GM12864 (cell line): ENCODE results near the gene HIP1R.

Experiments used
- DNase-seq: peaks from one replicate; pipeline ENCODE4 v3.0.0-alpha.2; 2011; ENCODE audit warnings: low read depth
- H3K4me3 ChIP-seq: 2 replicates; pipeline ENCODE4 v1.5.1; 2011; ENCODE audit warnings: mild to moderate bottlenecking, low read depth, low read length, control low read depth
- CTCF ChIP-seq: IDR thresholded peaks from 2 replicates; pipeline ENCODE4 v1.5.1; 2011; ENCODE audit warnings: low read depth, mild to moderate bottlenecking, moderate library complexity, low read length, control low read depth, inconsistent platforms; ENCODE audit errors: missing control alignments

HIP1R gene

GRCh38 chr12:122882908-122883558, 47.8 kb downstream of the HIP1R start:
- no peak overlapping the region for H3K4me3 ChIP-seq
- no peak for TF ChIP-seq CTCF
- no peak for DNase-seq

GRCh38 chr12:122884091-122884826, 49.0 kb downstream of the HIP1R start:
- TF ChIP-seq CTCF, result no peak
- no peak for DNase-seq
- no peak overlapping the region for H3K4me3 ChIP-seq

GRCh38 chr12:122884860-122885259, 49.6 kb downstream of the HIP1R start:
- DNase-seq, result no peak
- TF ChIP-seq CTCF, result no peak
- H3K4me3 ChIP-seq, result no peak overlapping the region

DNA sequence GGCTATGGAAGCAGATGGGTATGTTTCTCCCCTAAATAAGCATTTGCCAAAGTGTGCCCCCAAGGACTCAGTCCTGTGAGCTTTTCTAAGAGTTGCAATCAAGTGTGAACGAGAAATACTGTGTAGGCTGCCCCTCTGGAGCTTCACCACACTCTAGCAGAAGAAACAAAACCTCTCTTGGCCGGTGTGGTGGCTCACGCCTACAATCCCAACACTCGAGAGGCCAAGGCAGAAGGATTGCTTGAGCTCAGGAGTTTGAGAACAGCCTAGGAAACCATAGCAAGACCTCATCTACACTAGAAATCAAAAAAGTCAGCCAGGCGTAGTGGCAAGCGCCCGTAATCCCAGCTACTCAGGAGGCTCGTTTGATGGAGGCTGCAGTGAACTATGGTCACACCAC, 50.9 kb downstream of the HIP1R start:
- DNase-seq, result no peak
- TF ChIP-seq CTCF, result no peak
- H3K4me3 ChIP-seq, result no peak overlapping the region

GRCh38 chr12:122886851-122887818, 51.9 kb downstream of the HIP1R start:
- peak; percentile 86 for DNase-seq
- H3K4me3 ChIP-seq, result no peak overlapping the region
- no peak for TF ChIP-seq CTCF

DNA sequence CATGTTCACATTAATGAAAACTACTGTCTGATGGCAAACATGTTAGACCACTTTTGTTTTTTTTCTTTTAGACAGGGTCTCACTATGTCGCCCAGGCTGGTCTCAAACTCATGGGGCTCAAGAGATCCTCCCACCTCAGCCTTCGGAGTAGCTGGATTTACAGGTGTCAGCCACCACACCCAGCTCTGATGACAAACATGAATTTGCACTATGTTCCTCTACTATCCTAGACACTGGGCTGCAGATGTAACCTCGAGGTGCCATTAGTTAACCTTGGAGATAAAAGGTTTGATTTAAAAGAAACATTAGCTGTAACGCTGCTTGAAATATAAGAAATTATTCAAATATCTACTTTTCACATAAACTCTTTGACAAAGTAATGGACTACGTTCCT, 52.6 kb downstream of the HIP1R start:
- no peak for DNase-seq
- TF ChIP-seq CTCF, result no peak
- no peak overlapping the region; the same call in 1 of the 2 replicates for H3K4me3 ChIP-seq
